Stimulated activated CD8-positive, alpha-beta memory T cell treated with anti-CD3 and anti-CD28 coated beads, Interleukin-12 subunit alpha, Interleukin-12 subunit beta, amount 100 ng/mL, for 24 hours (primary cell): ENCODE measurements around the gene PCSK1.

Experiments
- DNase-seq: peaks from one replicate; pipeline ENCODE4 v3.0.0-alpha.2; 2020; ENCODE audit errors: extremely low read depth

Gene PCSK1

DNA sequence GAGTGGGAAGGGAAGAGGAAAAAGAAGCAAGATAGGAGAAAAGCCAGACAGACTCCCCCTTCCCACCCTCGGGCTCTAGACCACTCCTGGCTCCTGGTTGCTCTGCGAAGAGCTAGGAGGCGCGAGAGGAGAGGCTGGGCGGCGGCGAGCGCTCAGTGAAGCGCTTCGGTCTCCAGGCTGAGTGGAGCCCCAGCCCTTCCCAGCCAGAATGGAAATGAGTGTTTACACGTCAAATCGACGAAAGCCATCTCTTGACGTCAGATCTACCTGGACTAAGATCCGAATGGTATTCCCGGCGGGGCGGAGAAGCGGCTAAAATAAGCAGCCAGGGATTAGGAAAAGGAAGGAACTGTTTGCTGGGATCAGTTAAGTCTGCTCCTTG is at the start of gene PCSK1:
PCSK1 (minus strand) TSS at position 183 of the 382 bp plus-strand sequence. CDS start 206 bp downstream, outside the sequence.
- DNase-seq = no peak

DNA sequence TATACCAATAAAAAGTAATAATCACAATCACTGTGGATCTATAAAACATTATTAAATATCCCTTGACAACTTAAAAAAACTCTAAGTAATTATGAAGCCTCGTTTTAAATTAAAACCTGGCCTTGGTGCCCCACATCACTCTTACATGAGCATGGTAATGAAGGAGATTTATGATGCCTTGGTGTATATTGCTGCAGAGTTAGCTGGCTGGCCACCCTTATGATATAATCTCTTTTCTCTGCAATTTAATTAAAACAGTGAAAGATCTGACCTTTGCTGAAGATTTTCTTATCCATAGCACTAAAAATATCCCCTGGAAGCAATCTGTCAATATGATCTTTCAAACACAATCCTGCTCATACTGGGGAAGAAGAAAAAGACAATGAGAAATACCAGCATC is 48.8 kb upstream of the PCSK1 start:
- no peak for DNase-seq

DNA sequence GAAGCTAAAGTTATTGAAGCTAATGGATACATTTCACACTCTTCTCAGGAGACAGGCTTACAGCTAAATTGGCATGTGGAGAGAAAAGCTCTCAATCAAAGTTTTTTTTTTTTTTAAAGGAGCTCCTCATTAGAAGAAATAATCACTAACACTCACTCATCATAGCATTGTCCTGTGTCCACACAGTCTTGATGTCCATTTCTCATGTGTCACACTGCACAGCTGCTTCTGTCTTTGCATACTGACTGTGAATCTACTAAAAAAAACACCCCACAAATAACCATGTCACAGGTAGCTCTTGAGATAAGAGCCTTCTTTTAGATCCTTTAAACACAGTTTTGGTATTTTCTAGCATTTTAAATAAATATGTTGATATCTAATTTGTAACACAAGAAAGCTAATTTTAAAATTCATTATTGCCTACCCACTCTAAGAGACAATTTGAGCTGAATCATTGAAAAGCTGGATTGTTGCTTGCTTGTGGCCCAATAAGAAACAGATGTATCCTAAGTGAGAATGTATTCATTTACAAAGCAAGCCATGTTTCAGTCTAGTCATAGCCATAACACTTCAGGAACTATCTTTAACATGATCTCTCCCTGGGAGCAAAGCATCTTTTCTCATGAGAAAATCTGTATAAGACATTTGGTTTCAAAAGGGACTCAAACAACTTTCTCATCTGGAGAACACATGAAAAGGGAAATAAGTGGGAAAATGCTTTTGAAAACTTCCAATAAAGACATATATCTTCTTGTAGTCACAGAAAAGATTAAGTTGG is 48.1 kb upstream of the PCSK1 start:
- DNase-seq = no peak

DNA sequence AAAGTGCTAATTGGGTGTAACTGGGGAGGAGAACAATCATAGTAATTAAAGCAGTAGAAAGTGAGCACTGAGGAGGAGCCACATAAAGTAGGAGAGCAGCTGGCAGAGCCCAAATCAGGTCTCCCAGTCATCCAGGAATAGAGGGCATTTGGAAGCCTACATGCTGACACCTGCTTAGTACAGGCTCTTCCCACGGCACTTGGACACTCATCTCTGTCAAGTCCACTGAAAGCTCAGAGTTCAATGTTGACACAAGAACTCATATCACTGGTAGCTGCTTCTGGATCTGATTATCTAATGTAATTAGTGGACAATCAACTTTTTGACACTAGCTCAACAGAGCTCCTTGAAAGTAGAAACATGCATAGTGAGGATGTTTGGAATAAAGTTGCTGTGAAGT is 45.9 kb upstream of the PCSK1 start:
- DNase-seq = no peak

DNA sequence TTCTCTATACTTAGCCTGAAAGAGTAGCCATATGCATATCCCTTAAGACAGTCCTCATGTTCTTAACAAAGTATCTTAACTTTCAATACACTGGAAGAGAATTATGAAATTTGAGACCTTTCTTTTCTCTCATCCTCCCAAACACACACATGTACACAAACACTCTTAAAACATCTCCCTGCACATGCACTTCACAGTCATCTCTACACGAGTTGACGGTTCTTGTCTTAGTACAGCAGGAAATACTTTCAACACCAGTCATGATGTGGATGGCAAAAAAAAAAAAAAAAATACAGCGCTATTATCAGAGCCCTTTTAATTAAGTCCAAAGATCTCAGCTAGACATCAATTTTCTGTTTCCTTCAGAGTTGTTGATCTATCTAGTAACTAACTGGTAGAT is 43.6 kb upstream of the PCSK1 start:
- DNase-seq = no peak

DNA sequence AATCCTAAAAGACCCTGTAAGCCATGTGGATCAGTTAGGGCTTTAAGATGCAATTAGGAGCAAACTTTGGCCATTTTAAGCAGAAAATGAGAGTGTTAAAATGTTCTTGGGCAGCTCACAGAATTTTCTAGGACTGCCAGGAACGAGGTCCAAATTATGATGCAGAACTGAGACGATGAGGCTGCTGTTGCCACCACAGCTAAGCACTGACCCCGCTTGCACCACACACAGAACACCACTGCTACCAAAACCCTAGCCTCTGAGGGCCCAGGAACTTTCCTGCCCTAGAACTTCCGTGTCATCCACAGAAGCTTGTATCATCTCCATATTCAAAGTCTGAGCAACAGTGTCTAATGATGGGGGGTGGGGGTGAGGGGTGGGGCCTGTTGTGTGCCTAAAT is 41.0 kb upstream of the PCSK1 start:
- no peak for DNase-seq

DNA sequence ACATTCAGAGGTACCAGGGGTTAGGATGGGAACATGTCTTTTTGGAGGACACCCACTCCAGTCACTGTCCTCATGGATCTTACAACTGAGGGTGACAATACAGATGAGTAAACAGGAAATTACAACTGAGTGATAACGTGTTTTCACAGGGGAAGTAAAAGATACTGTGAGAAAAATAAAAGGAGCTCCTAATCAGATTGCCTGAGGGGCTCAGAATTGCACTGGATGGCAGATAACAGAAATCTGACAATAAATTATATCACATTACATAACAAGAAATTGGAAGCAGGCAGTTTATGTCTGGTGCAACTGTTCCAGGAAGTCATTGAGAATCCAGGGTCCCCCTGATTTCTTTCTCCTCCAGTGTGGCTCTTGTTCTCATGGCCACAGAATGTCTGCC is 40.1 kb upstream of the PCSK1 start:
- no peak for DNase-seq

DNA sequence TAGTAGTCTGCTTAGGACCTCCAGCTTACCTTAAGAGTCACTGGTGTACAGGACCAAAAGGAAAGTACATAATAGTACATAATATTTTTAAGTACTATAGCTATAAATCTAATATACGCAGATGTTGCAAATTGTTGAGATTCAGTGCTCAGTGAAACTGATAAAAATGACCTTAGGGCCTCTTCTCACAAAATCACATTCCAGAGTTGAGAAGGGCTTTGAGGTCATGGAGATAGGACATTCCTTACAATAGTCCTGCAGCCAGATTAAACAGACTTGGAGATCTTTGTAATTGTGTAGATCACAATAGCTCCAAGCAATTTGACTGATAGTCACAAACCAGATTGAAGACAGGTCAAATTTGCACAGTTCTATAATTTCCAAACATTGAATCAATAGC is 37.7 kb upstream of the PCSK1 start:
- DNase-seq = no peak

DNA sequence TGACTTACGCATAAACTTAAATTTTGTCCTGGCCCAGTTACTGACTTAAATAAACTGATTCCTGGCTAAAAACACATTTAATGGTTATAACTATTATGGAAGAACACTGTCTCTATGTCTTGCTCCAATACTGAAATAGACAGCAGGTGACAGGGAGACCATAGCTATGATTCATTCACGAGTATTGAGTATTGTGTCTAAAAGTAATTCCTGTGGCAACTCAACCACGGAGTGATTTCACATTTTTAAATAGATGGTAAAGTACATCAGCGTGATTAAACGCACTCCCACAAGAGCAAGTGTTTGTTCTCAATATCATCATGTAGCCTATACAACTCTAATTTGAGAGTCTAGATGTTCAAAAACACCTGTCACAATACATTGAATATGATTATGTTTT is 35.9 kb upstream of the PCSK1 start:
- no peak for DNase-seq

DNA sequence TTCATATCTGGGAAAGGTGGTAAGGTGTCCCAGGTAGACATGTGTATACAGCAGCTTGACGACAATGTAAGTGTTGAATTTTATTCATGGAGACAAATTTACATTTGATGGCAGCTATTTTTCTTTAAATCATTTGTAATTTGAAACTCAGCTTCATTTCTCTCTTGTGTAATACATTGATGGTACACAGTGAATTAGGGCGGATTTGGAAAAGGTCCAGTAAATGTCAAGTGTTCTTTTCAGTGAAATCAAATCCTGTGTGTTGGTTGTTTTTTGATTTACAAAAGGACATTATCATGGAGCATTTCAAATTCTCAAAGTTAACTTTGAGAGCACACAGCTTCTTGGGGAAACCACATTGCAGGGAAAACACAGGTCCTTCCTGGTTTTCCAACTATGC is 30.0 kb upstream of the PCSK1 start:
- no peak for DNase-seq

DNA sequence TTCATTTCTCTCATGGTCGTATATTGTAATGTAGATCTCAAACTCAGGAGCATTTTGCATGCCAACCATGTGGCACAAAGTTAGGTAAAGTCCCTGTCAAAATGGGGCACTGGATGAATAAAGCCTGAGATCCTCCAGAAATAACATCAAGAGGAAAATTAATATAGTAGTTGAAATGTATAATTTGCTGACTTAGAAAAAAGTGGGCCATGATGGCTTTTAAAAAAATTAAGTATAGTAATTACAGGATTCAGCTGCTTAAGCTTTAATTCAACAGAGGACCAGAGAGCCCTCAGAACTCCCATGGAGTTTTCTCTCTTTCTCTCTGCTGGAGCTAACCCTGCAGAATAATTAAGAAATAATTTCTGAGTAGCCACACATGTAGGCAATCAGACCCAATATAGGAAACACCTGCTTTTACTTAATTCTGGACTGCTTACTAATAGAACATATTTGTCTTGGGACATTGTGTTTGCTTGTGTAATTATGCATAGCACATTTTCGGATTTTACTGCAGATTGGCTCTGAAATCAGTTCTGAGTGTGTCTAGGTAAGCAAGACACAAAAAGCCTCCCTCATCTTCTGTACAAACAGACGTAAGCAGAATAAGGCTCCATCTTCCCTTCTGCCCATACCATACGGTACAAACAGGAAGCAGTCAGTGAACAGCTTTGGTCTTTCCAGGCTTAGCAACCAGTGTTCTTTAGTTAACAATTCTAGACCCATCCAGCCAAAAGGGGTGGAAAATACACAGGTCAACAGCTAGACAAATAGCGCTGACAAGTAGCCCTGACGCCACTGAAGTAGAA is 26.5 kb upstream of the PCSK1 start:
- no peak for DNase-seq

DNA sequence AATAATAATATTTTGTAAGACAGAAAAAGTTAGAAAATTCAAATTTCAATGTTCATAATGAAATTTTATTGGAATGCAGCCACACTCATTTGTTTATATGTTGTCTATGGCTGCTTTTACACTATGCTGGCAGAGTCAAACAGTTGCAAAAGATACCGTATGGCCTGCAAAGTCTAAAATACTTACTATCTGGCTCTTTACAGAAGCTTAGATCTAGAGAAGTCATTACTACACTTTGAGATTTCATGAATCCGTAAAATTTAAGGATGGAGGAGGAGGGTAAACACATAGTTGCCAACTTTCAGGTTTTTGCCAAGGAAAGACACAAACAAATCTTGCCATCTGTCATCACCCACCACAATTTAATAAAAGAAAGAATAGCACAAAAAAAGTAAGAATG is 25.1 kb upstream of the PCSK1 start:
- DNase-seq = no peak

DNA sequence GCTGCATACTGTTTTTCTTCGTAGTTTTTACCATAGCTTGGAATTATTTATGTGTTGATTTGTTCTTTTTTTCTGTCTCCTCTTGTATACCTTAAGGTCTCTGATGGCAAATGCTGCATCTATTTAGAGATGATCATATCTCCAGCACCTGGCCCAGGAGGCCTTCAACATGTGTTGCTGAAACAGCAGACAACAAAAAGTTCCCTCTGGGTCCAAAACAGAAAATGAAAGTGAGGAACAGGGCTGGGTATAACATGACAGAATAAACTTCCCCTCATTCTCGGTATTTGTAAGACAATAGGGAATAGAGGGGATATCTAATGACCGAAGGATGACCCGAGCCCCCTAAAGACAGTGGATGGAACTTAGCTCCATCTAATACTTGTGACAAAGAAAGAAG is 22.7 kb upstream of the PCSK1 start:
- DNase-seq = no peak

DNA sequence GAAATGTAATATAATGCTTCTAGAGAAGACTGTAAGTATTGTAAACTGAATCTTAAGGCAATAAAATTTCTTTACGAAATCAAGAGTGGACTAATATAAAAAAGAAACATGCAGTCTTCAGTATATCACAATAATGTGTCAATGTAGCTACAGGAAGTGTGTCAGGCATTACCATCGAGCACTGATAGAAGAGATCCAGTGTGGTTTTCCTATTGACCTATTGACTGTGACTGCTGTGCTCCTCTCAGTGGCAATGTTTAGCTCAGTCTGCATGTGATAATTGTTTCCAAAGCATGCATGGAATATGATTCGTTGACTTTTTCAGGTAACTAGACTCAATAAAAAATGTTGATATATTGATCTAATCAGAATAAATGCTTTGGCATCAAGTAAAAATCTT is 20.3 kb upstream of the PCSK1 start:
- no peak for DNase-seq

DNA sequence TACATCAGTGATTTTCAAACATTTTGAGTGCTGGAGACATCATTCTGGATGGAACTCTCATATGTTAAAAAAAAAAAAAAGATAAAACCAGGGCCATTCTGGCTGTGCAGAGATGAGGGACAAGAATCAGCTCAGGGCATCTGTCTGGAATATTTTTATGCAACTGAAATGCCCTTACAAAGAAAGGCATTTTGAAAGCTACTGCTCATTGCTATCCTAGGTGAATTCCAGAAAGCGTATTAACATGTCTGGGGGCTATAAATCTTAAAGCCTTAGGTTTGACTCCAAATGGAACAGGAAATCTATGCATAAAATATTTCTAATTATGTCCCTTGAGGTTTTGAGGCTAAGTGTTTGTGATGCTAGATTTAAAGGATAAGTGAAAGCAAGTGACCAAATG is 14.9 kb upstream of the PCSK1 start:
- DNase-seq = no peak

DNA sequence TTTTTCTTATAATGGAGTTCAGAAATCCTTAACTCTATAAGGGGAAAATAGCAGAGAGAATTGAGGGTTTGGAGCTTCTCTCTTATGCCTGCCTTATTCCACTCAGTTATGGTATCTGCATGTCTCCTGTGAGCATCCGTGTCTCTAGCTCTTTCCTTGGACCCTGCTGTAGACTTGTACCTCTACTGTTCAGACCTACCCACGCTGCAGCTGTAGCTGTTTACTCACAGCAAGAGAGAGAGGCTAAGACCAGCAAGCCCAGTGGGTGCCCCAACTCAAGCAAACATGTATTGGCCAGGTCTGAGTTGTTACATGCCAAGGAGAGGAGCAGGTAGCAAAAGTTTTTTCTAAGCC is 7.1 kb upstream of the PCSK1 start:
- no peak for DNase-seq

DNA sequence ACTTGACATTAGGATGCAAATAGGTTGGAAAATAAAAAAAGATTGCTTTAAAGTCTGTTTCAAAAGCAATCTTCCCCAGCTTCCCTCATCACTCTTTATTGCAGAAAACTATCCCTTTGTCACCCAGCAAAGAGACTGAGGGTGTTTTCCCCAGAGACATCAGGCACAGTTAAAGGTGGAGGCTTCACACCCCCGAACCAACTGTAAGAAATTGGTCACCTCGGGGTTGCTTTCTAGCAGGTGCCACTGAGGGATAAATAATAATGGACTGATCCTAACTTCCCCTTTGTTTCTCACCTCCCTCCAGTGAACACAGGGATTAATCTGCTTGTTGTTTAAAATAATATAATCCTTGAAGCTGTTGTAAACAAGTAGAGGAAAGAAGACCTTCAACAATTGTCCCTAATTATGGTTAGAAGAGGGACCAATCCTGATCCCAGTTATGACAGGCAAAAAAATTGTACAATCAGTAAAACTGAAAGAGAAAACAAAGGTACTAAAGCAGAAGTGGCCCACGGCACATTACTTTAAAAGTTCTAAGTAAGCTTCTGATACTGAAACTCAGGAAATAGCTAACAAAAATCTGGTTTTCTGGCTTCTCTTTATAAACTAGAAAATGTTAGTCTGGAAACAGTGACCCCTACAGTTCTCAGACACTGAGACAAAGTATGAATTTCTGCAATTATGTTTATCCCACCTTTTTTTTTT is 6.6 kb upstream of the PCSK1 start:
- DNase-seq = no peak

DNA sequence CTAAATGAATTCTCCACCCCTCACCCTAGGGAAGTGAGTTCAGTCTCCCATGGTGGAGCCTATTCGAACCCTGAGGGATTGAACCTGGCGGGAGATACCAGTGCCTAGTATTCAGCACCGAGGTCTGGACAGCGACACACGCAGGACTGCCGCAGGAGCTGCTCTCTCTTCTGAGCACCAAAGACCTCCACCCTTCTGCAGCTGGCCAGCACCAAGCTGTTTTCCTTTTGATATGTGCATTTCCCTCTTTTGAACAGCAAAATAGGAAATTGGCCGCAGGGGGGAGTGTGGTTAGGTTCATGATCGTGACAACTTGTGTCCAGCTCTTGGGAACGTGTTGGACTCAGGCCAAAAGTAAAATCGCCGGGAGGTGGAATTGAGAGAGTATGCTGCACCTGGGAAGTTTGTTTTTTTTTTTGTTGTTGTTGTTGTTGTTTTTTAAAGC is 1.2 kb upstream of the PCSK1 start:
- DNase-seq = no peak

DNA sequence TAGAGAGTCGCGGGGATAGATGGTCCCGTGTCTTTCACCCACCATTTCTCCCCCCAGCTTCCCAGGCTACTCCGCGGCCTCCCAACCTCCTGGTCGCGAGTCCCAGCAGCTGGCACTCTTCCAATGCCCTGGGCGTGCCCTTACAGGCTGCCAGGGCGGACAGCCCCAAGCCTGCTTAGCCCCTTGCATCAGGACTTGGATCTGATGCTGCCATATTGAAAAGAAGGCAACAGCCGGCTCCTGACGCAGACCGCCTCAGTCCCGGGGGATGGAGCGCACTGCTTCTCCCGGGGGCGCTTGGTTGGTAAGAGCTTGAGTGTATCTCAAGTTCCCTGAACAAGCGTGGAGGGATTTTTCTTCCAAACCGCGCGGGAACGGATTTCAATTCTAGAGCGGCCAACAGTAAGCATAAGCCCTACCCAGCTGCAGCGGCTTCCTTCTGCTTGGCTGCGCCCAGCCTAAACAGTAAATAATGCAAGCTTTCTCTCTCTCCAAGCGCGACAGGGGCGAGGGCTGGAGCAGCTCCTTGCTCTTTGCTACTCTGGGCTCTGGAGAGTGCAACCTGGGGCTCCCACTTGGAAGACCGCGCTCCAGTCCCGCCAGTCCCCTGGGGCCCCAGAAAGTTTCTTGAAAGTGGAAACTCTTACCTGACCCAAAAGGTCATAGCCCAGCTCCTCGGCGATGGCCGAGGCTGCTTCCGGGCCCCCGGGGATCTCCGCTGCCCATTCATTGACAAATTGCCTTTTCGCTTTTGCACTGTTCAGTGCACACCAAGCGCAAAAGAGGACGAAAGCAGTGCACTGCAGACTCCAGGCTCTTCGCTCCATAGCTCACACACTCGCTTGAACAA is 607 bp downstream of the PCSK1 start:
- DNase-seq = no peak

DNA sequence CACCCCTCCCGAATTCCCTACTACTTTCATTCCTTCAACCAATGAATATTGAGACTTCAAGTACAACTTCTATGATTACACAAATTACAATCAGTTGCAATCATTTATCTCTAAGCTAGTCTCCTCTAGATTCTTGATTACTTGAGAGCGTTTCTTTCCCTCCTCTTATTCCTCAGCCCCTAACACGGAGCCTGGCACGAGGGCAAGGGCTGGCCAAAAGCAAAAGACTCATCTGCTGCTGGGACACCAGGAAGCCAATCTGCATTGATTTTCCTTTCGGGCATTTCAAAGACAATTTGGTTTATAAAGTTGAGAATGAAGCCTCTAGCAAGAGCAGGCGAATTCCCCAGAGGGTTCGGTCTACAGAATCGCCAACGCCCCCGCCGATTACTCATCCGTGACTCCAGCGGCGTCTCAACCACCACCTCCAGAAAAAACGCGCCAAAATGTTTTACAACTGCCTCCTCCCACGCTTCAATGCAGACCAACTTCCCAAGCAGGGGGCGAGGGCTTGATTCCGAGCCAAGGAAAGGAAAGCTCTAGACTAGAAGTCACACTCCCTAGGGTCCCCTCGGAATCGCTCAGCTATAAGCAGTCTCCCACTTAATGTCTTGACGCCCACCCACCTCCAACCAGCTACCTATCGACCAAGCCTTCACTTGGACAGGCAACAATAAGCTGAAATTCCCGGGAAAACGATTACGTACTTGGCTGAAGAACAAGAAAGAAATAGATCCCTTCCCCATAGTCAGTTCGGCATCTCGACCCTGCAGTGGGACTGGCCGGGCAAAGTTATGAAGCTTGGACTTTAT is 1.5 kb downstream of the PCSK1 start:
- no peak for DNase-seq

DNA sequence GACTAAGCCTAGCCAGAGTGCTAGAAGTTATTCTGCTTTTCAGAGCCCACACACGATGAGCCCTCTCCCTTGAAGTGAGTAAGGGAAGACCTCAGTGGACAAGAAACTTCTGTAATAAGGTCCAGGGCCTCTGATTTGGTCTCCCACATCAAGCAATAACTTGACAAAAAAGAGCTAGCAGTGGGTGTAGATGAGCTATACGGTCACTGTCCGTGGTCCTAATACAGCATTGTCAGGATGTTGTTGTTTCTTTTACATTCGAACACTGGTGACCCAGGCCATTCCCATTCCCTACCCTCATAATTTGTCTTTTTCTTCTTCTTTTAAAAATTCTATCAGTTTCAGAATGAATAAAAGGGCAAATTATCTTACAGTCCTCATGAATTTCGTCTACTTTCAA is 5.2 kb downstream of the PCSK1 start:
- DNase-seq = no peak
